GM13977 (cell line): ENCODE results near the gene ZSCAN5B.

Experiments
- DNase-seq: peaks from one replicate; pipeline ENCODE4 v3.0.0; 2012; ENCODE audit warnings: low spot score
- in situ Hi-C: fragments of 300-500 bp; cut with MboI; formaldehyde crosslinking; loops from one replicate; pipeline ENCODE4 v1.12.0; 2022; ENCODE audit warnings: low sequenced_read_pairs, low pct_unique_long_range_greater_than_20kb, mixed read lengths, inconsistent platforms; ENCODE audit not compliant: unreplicated experiment
- TF ChIP-seq, protein P1 (sequence below): IDR thresholded peaks from 2 replicates; pipeline ENCODE4 v1.5.1; 2012; ENCODE audit warnings: mild to moderate bottlenecking, control low read depth; ENCODE audit not compliant: insufficient read depth; ENCODE audit errors: extremely low read depth, missing control alignments

Gene ZSCAN5B

DNA sequence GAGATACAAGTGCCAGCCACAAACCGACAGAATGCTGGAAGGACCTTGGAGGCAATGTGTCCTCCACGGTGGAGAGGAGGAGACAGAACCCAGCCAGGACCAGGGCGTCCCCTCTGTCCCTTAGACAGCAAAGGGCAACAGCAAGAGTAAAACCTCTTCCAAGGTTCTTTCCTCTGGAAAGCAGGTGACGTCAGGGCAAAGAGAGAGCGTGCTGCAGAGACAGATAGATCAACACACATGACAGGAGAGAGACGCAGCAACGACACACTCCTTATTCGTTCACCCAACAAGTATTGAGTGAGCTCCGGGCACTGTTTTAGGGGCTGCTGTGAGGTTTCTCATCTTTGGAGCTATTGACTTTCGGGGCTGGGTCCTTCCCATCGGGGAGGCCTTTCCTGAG is 23.0 kb downstream of the ZSCAN5B start:
- in situ Hi-C loops, result no loop called here
- no peak for DNase-seq
- TF ChIP-seq, protein P1, sequence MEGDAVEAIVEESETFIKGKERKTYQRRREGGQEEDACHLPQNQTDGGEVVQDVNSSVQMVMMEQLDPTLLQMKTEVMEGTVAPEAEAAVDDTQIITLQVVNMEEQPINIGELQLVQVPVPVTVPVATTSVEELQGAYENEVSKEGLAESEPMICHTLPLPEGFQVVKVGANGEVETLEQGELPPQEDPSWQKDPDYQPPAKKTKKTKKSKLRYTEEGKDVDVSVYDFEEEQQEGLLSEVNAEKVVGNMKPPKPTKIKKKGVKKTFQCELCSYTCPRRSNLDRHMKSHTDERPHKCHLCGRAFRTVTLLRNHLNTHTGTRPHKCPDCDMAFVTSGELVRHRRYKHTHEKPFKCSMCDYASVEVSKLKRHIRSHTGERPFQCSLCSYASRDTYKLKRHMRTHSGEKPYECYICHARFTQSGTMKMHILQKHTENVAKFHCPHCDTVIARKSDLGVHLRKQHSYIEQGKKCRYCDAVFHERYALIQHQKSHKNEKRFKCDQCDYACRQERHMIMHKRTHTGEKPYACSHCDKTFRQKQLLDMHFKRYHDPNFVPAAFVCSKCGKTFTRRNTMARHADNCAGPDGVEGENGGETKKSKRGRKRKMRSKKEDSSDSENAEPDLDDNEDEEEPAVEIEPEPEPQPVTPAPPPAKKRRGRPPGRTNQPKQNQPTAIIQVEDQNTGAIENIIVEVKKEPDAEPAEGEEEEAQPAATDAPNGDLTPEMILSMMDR, result no peak

DNA sequence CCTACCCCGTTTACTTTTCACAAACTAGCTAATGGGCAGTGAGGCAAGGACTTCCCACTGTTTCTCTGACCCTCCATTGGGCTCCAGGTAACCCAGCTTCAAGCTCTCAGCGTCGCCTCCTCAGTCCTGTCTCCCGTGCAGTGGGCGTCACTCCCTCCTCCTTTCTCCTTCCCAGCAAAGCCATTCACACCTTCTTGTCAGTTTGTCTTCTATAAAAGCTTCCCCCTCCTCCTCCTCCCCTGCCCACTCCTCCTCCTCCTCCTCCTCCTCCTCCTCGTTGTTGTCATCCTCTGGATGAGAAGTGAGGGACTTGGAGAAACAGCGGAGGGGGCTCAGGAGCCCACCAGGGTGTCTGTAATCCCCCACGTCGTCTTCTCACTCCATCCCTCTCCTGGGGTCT is 23.5 kb downstream of the ZSCAN5B start:
- in situ Hi-C loops, result no loop called here
- TF ChIP-seq, protein P1, result no peak
- DNase-seq, result no peak

DNA sequence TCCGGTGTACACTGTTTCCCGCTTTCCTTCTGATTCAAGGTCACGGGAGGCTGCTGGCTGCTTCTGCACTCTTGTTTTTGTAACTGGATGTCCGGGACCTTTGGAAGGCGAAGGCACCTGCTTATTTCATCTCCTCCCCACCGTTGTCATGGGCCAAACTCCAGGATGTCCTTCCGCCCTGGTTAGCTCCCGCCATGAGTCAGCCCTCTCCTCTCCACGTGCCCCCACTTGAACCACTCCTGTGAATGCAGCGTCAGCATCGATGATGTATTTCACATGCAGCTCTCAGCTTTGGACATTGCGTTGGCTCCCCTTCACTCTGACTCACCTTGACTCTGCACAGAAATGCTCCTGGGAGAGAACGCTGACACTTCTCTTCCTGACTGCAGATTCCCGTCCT is 27.3 kb downstream of the ZSCAN5B start:
- in situ Hi-C loops, result no loop called here
- no peak for DNase-seq
- TF ChIP-seq, protein P1, result no peak

DNA sequence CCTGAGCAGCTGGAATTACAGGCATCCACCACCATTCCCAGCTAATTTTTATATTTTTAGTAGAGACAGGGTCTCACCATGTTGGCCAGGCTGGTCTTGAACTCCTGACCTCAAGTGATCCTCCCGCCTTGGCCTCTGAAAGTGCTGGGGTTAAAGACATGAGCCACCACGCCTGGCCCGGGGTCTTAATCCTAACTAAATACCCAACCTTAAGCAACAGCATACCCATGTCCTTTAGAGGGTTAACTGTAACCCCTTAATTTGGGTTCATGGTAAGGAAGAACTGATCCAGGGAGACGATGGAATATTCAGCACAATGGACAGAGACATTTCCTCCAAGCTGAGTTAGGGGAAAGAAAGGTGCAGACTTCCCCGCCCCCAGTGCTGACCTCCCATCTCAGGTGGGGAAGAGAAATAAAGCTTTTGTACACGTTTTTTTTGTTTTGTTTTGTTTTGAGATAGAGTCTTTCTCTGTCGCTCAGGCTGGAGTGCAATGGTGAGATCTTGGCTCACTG is 30.5 kb downstream of the ZSCAN5B start:
- TF ChIP-seq, protein P1, result no peak
- in situ Hi-C loops, result loop anchor here (10.0 kb wide), 1 partner anchor 92 kb away; no protein-coding TSS in a partner anchor
- DNase-seq, result no peak

DNA sequence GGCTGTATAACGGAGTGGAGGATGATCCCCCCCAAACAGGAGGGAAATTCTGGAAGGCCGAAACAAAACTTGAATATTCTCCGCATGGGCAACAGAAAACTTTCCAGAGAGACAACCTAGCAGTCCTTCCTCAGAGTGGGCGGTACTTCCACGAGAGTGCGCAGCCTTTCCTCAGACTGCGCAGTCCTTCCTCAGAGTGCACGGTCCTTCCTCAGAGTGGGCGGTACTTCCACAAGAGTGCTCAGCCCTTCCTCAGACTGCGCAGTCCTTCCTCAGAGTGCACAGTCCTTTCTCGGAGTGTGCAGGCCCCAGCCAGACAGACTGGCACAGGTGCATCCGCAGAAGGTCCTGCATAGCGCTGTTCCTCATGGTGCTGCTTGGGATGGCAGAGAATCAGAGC is 34.5 kb downstream of the ZSCAN5B start:
- in situ Hi-C loops, result loop anchor here (10.0 kb wide), 1 partner anchor 88 kb away; no protein-coding TSS in a partner anchor
- DNase-seq, result no peak
- TF ChIP-seq, protein P1, result no peak

DNA sequence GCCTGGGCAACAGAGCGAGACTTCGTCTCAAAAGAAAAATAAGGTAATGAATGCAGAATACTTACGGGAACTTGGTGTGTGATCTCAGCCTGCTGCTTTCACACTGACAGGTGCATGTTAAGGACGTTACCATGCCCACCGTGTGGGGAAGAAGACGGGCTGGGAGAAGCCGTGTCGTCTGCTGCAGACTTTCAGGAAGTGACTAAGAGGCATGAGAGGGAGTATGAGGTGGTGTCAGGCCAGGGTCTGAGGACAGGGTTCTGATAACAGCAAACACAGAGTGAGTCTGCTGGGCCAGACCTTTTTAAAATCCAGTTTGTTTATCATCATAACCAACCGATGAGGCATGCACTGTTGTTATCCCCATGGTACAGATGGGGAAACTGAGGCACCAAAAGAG is 35.3 kb downstream of the ZSCAN5B start:
- in situ Hi-C loops, result loop anchor here (10.0 kb wide), 1 partner anchor 87 kb away; no protein-coding TSS in a partner anchor
- TF ChIP-seq, protein P1, result no peak
- DNase-seq, result no peak
